ENCODE results near the gene PDE2A.
A peak's percentile ranks its signal among the peaks of the same experiment; 100 is the strongest.

PDE2A gene

DNA sequence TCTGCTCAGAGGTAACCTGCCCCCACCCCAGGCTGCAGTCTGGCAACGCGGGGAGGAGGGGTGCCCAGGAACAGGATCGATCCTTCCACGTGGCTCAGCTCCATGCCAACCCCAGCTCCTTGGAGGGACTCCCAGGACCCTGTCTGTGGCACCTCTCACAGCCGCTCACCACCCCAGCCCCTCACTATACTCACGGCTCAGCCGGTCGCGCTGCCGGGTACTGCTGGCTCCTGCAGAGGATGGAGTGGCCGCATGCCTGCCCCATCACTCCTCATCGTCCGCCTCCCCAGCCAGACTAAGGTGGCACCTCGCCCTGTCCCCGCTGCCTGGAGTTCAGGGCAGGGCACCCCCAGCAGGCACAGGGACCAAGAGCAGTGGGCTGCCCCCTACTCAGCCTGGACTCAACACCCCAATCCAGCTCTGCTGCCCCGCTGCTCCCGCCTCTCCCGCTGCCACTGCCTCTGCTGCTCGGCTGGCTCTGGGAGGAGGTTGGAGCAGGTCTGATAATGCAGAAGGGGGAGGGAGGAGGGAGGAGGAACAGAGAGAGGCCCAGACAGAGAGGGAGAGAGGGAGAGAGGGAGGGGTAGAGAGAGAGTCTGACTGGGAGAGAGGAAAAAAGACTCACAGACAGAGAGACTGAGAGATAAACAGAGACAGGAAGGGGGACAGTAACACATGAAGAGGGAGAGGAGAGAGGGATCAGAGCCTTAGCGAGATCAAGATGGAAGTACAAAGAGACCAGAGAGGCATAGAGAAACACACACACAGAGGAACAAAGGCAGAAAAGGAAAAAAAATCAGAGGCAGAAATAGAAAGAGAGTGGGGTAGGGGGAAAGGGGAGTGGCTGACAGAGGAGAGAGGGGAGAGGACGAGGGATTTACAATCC lies at the start of gene PDE2A:
PDE2A (minus strand) TSS at position 480 of the 886 bp plus-strand sequence; CDS start at position 265, 215 bp downstream.
- DNase-seq: no peak

DNA sequence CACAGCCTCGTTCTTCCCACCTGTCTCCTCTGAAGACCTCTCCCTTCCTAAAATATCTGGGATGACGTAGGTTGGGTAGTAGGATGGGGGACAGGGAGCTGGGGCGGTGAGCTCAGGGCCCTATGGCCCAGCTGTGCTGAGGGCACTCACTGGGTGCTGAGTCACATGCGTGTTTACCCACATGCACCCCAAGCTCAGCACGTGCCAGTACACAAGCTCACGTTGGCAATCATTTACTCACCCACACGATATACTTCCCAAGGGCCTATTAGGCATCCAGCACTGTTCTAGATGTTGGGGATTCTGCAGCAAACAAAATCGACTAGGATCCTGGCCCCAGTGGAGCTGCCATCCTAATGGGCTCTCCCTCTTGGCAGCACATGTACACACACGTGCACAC lies 49.3 kb upstream of the PDE2A start:
- DNase-seq: no peak

DNA sequence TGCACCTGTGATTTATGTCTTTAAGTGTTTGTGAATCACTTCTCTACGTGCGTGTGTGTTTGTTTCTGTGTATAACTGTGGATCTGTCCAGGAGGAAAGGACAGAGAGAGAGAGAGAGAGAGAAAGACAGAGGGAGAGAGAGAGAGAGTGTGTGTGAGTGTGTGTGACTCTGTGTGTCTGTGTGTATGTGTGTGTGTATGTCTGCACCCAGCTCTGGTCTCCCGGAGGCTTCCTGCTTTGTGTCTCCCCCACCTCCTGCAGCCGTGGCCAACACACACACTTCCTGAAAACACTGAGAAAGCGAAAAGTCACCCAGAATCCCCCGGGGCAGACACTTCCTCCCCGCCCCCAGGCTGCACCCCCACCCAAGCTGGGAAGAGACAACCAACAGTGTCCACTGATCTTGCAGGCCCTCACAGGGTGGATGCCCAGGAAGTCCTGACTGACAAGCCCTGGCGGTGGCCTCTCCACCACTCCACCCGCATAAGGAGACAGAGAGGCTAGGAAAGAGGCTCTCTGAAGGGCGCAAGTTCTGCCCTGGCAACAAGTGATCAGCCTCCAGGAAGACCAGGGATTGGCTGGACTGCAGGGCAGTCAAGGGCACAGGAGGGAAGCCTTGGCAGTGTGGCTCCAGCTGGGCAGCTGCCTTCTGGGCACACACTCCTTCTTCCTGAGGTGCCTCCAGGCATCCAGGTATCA lies 48.0 kb upstream of the PDE2A start:
- peak; percentile 91 for DNase-seq

DNA sequence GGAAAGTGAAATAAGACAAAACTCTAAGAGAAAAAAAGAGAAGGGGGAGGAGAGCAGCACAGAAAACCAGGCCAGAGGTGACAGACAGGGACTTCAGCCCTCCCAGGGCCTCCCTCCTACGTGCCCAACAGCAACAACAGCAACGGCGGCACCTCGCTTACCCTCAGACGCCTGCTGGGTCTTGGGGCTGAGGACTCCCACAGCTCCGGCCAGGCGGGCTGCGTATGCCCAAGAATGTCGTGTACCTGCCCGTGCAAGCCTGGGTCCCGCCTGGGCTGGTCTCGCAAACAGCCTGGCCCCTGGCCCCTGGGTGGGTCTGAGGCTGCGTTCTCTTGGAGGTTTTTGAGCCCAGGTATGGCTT lies 47.4 kb upstream of the PDE2A start:
- no peak for DNase-seq

DNA sequence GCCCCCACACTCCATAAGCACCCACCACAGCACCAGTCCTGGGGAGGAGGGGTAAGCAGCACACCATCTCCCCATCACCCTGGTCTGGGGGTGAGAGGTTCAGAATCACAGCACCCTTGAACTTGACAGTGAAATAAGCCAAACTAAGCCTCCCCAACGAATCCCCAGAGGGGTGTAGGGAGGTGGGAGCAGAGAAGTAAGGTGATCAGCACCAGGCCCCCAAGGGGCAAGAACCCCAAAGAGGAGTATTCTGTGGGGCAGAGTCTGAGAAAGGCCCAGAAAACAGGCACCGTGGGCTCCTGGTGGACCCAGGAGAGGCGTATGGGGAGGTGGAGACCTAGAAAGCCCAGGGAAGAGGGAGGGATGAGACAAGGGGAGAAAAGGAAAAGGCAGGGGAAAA lies 47.1 kb upstream of the PDE2A start:
- DNase-seq: no peak

DNA sequence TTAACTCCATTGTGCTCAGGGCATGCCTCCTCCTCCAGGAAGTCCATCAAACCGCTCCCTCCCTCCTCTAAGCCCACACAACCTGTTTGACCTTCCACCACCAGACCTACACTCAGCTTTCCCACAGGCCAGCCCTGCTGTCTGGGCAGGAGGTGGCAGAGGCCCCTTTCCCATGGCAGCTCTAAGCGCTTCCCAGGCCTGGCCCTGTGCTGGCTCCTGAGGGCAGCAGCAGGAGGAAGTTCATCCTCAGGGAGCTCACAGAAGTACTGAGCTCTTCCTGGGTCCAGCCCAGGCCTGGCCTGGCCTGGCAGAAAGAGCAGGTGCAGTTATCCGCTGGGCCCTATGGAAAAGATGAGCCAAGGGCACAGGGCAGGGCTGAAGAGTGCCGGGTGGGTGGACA lies 46.6 kb upstream of the PDE2A start:
- DNase-seq: no peak

DNA sequence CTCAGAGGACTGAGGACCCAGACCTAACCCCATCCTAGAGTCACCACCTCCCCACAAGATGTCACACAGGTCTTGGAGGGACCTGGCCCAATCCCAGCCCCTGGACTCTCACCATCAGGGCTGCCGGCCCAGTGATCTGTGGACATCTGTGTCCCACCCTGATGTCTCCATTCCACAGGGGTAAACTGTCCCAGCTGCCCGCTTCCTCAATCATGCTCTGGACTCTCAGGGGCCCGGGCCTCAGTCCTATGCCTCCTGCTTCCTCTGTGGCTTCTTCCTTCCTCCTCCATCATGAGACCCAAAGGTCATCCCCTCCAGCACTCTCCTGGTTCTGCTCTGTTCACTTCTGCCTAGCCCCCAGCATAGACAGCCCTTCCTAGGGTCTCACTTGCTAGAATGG lies 45.8 kb upstream of the PDE2A start:
- no peak for DNase-seq

DNA sequence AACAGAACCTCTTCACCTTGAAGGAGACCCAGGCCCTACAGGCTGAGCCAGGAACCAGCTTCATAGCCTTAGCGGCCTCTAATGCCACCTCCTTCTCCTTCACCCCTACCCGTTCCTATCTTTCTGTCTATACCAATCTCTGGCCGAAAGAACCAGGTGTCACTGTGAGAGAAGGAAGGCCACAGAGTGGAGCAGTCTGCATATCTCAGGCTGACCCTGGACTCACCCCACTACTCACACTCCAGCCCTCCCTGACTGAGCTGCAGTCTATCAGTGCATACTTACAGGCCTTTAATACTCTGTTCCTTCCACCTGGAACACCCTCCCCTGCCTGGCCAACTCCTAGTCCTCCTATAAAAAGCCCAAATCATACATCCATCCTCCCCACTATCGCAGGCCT lies 45.3 kb upstream of the PDE2A start:
- no peak for DNase-seq

DNA sequence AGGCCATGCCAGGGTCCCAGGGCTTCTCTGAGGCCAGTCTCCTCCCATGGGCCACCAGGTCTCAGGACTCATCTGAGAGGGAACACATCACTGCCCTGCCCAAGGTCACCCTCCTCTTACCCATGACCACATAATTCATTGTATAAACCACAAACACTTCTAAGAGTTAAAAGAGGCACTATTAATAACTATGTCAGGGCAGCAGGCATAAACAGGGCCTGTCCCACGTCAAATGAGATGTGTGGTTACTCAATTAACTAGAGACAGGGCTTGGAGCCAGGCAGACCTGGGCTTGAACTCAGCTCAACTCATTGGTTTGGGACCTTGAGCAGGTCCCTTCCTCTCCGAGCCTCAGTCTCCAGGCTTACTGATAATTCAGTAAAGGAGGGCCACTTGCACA lies 44.9 kb upstream of the PDE2A start:
- DNase-seq: no peak

DNA sequence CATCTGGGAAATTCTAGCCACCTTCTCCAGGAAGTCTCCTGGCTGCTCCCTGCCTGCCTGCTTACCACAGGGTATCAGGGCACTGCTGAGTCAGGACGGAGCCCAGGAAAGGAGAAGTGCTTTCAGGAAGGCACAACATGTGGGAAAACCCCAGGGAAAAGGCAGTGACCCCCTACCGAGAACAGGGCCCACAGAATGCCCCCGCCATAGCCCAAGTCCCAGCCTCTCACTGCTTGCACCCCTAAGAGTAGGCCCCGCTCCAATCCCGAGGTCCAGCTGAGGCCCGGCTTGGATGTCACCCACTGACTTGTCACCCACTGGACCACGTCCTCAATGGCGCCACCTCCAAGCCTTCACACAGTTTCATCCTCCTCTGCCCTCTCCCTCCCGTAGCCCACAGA lies 43.9 kb upstream of the PDE2A start:
- no peak for DNase-seq

DNA sequence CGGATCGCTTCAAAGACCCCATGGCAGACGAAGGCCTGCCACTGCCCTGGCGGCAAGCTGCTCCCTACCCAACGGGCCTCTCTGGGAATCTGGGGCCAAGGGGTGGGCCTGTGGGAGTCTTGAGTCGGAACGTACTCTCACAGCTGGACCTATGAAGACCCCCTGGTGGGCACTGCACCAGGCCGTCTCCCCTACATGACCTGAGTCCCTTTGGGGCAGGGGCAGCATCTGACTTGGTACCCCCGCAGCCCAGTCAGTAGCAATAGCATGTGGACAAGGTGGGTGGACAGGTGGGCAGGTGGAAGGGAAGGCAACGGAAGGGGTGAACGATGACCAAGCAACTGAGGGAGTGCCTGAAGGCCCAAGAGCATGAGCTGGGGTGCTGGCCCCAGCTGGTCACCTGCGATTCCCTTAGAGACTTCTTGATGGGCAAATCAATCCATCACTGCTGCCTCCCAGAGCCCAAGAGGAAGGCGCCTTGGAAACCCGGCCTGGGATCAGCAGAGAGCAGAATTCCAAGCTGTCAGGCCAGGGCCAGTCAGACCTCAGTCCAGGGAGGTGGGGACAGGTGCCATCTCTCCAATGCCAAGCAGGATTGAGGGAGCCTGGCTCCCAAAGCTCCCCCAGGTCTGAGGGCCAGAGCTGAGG lies 42.7 kb upstream of the PDE2A start:
- no peak for DNase-seq

DNA sequence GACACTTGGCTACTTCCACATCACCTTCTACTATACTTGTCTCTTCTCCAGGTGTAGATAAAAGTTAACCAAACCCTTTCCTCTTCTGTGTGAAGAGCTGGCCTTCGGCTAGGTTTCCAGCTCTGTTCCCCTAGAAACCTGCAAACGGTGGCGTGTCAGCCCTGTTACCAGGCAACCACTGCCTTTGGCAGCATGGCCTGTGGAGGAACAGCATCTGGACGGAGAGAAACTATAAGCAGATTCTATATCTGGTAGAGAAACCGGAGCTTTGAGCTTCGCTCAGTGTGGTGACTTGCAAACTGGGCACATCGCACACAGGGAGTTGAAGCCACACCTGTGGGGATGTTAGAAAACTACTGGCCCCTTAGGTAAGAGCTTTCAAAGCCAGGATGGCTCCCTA lies 42.1 kb upstream of the PDE2A start:
- no peak for DNase-seq

DNA sequence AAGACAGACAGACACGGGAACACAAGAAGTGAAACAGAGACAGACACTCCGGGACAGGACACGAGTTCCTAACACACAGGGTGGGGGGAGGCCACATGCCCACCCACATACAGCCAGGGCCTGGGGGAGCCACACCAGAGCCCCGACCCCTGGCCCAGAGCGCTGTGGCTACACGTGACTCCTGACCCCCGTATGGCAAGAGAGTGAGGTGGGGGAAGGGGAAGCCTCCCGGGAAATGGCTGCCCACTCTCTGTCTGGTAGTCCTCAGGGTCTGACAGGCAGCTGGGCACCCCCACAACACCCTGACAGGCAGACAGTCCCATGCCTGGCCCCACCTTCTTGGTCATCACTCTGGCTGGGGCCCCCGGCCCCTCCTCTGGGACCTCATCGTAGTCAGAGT lies 38.6 kb upstream of the PDE2A start:
- DNase-seq: no peak

DNA sequence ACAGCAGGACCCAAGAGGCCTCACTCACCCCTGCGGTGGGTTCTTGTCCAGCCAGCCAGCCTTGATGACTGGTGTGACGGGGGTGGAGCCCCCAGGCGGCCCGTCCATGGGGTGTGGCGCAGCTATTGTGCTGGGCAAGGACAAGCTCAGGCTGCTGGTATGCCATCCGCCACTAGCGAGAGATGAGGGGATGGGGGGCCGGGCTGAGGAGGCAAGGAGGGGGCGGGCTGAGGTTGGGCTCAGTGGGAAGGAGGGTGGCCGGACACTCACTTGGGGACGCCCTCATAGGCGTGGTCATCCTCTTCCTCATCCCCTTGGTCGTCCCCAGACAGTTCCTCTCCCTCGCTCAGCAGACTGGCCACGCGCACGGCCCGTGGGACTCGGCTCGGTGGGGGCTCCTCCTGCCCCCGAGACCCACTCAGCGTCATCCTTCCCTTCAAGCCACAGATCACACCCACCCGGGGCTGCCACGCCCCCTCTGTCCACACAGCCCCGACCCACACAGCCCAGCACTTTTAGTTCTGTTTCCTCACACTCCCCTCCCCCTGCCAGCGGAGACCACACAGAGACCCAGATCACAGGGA lies 38.0 kb upstream of the PDE2A start:
- no peak for DNase-seq

DNA sequence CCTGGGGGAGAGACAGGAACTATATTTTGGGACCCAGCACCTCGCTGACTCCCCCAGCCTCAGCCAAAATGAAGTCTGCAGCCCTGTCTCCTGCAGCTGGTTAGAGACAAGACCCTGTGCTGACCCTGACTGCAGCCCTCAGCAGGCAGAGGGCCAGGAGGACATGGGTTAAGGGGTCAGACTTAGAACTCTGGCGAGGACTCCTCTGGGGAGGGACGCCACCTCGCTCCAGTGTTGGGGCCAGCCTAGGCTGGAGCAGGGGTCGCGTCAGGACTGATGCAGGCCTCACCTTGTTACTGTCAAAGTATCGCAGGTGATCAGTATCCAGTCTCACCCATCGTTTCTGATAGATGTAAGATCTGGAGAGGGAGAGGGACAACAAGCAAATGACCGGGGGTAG lies 36.9 kb upstream of the PDE2A start:
- no peak for DNase-seq

DNA sequence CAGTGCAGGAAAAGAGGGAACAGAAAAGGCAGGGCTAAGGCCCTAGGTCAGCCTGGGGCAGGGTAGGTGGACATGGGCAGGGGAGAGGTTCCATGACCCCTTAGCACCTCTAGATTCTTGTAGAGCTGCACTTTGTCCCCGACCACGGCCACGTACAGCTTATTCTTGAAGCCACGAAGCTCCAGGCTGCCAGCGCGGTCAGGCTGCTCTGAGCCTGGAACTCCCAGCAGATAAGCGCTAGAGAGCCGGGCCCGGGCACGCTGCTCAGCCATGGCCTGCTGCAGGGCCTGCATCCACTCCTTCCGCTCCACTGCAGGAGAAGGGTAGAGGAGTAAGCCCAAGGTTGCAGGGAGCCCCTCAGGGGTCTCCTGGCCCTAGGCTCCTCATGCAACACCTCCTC lies 36.1 kb upstream of the PDE2A start:
- no peak for DNase-seq

DNA sequence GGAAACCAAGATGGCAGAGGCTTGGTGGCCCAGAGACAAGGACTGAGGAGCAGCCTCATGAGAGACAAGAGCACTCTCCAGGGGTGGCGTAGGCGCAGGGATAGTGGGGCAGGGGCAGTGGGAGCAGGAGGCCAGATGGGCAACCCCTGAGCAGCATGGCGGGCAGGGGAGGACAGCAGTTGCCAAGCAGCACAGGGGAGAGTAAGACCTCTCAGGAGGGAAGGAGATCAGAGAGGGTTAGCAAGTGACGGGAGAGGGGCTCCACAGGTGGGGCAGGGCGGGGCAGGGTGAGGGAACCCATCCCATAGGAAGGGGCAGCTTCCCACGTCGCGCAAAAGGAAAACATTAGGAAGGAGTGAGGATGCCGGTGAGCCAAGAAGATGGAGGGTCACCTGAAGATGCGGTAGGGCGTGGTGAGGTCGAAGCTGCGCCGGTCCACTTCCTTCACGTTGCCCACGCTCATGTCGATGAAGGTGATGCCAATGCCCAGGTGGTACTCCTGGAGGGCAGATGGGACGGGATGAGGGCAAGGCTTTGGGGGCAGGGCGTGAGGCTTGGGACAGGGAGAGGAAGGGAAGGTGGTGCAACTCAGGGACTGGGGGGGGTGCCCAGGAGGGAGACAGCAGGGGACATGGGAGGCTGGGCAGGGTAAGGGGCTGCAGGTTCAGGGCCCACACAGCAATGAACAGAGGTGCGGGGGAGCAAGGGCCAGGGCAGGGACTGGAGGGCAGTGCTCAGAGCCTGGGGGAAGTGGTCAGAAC lies 35.4 kb upstream of the PDE2A start:
- DNase-seq: no peak

DNA sequence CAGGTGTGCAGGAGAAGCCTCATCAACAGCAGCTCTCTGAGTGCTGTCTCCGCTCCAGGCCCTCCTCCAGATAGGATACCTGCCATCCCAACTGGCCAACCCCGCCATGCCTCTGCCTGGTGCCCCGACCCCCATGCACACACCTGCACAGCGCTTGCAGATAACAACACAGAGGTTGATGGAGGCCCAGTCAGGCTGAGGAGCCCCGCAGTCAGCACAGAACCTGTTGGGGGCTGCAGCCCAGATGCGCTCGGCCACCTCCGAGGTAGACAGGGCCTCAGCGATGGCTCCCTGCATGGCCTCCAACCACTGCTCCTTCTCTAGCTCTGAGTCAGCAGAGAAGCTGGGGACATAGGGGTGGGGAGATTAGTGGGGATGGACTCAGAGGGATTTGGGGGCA lies 32.8 kb upstream of the PDE2A start:
- DNase-seq: no peak

DNA sequence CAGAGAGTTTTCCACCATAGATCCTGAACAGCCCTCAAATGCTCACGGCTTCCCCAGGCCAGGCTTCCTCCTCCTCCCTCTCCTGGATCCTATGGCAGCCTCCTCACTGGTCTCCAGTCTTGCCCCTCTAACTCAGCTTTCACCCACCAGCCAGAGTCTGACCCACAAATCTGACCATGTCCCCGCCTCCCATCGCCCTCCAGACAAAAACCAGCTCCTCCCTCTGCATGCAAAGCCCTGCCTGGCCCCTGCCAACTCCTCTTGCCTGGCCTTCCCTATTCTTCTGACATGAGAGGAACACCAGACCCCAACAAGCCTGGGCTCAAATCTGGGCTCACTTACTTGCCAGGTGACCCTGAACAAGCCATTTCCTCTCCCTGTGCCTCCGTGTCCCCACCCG lies 32.4 kb upstream of the PDE2A start:
- no peak for DNase-seq

DNA sequence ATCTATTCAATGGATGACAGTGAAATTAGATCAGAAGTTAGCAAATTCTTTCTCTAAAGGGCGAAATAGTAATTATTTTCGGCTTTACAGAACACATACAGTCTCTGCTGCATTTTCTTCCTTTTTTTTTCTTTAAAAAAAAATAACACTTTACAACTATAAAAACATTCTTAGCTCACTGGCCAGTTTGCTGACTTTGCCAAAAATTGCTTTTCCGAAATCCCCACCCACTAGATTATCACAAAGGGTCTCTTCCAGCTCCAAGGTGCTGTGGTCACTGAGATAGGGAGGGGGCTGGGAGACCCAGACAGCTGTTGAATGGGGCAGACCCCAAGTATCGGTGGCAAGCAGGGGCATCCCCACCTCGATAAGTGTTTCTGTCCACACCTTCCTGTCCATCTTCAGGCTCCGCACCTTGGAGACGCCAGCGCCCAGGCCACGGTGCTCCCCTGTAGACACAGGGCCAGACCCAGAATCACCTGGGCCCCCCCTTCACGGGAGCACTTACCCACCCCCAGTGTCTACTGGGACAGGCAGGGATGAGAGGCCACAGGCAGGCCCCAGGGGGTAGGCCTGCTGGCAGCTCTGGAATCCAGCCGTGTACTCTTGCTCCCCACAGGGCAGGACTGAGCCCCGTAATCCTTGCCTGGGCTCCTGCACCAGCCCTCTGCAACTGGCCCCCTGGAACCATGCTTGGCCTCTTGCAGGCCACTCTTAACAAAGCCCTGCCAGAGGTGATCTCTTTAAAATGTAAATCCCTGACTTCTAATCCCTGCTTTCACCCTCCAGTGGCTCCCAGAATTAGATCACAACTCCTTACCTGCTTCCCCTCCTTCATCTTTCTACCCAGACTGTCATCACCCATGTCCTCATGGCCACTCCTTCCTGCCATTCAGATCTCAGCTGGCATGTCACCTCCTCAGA lies 31.5 kb upstream of the PDE2A start:
- DNase-seq: no peak

DNA sequence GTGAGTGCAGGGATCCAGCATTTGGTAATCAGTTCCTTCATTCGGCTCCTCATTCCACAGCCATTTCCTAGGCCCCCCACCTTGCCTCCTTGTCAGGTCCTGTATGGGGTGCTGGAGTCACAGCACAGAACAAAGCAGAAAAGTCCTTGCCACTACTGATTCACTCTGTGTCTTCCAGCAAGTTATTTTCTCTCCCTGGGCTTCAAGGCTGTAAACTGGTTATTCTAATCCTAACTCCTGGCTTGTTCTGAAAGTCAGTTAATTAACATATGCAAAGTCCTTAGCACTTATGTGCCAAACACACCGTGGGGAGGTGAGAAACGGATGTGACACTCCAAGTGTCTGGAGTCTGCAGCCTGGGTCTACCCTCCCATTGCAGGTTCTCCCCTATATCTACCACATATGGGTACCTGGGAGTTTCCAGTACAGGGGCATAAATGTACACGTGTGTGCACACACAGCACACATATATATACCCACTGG lies 30.6 kb upstream of the PDE2A start:
- DNase-seq: no peak
